IPS-18c (cell line): ENCODE data around the gene SLC2A1.
"Not testable (repeated sequence)": the region's sequence is repeated elsewhere in the genome, so short reads cannot be mapped to it uniquely, and the experiment has no call there.

Experiments used
- H3K4me3 ChIP-seq: 2 replicates; pipeline ENCODE4 v1.7.0; 2013; ENCODE audit warnings: low read depth, mild to moderate bottlenecking, low read length, moderate library complexity; ENCODE audit not compliant: insufficient read depth
- H3K9me3 ChIP-seq: one replicate; pipeline ENCODE4 v1.6.1; 2013; ENCODE audit warnings: mild to moderate bottlenecking, low read length, moderate library complexity; ENCODE audit not compliant: control insufficient read depth, insufficient read depth

Gene SLC2A1

DNA sequence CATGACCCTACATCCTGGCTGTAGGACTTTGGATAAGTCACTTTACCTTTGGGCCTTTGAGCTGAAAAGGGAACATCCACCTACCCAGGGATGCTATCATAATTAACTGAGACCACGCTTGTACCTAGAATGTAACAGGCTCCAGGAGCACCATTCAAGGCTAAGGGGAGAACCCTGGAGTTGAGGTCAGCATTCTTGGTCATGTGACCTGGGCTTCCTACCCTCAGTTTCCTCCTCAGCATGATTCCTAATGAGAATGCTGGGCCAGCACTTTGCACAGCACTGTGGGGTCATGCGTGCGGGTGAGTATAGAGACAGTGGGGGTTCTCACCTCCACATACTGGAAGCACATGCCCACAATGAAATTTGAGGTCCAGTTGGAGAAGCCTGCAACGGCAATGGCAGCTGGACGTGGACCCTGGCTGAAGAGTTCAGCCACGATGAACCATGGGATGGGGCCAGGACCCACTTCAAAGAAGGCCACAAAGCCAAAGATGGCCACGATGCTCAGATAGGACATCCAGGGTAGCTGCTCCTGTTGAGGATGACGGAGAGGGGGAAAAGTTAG lies 31.3 kb downstream of the SLC2A1 start:
- Histone ChIP-seq H3K9me3 (peaks cover 2% of the 10 kb centered on the region), H3K4me3 (no peak overlapping the region)

DNA sequence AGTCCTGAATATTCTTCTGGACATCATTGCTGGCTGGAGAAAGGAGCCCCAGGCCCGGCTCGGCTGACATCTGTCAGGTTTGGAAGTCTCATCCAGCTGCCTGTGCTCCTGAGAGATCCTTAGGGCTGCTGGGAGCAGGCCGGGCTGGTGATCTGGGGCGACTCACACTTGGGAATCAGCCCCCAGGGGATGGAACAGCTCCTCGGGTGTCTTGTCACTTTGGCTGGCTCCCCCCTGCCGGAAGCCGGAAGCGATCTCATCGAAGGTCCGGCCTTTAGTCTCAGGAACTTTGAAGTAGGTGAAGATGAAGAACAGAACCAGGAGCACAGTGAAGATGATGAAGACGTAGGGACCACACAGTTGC lies 31.8 kb downstream of the SLC2A1 start:
- H3K9me3 ChIP-seq, result peaks cover 2% of the 10 kb centered on the region
- no peak overlapping the region for H3K4me3 ChIP-seq

DNA sequence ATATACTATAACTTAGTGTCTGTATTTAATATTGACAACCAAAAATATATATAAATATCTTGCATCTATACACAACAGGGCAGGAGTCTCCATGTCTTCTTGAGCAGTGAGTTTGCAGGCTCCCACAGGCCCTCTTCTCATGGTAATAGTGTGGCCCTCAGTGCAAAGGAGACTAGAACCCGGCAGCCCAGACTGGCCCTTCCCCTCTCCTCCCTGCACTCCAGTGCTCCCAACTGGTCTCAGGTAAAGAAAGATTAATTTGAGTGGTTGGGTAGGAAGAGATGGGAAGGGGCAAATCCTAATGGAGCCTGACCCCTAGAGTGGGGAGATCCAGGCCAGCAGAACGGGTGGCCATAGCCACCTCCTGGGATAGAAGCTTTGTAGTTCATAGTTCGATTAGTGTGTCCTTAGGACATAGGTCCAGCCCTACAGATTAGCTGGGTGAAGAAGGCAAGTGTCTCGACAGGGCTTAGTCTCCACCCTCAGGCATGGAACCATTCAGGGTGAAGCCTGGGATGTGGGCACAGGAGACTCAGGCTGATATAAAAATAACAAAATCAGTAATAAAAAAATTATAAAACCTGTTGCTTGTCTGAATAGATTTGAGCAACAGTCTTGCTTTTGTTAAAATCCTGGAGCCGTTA lies 32.3 kb downstream of the SLC2A1 start:
- Histone ChIP-seq H3K4me3 (no peak overlapping the region), H3K9me3 (peaks cover 2% of the 10 kb centered on the region)

DNA sequence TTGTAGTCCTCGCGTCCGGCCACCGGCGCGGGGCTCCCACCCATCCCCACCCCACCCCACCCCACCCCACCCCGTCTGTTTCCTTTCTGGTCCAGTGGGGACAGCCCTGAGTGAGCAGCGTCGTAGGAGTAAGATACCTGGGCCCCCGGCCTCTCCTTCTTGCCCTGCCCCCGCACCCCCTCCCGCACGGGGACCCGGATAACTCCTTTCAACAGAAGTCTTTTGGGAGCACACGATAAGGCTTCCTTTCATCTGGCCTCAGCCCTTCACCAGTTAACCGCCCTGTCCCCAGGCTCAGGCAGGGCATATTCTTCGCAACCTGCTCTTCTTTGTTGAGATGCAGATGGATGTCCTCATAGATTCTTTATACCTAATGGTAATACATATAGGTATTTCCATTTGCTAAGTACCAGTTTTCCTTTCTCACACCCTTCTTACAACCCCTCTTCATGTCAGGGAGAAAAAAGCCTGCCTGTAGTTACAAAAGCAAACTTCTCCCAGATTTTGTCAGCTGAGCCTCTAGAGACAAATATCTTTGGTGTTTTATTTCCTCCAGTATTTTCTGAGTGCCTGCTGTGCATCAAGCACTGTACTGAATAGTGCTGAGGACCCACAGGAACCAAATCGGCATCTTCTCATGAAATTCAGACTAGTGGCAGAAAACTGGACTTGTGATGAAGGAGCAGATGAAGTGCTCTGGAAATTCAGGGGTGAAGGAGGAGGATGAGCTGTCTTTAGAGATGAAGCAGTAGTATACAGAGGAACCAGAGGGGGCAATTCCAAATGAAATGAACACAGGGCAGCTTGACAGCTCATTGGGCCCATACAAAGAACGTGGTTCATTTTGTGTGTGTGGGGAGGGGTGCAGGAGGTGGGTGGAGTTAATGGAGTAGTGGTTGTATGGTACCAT lies 33.6 kb downstream of the SLC2A1 start:
- peaks cover 2% of the 10 kb centered on the region for H3K9me3 ChIP-seq
- H3K4me3 ChIP-seq, result peak overlapping the region; percentile 72

DNA sequence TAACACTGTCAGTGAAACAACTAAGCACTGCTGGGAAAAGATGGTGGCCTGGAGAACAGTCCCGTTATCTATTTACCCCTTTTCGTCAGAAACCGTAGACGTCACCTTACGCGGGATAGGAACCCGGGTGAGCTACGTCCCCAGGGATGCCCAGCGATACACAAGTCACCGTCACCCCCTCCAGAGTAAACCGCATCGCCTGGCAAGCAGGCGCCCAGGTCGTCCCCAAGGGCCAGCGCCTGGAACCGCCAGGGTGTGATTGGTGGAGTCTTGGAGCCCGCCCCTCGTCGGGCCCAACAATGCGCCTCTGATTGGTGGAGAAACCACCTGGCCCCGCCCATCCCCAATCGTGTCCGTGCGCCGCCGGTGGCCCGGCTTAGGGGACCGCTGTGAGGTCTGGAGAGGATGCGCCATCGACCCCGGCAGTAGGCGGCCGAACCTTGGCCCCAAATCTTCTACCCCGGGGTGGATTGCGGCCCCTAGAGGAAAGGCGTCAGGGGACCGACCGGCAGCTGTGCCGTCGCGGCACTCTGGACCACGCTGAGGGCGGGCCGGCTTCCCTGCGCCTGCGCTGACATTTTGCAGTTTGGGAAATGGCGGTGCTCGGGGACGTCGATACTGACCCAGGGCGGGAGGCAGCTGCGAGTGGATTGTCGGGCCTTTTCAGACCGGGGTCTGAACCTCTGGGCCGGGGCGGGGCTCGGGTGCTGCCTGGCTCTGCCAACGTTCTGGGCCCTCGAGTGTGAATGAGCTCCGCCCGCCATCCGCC lies 34.4 kb downstream of the SLC2A1 start:
- Histone ChIP-seq H3K4me3 (peak overlapping the region; percentile 72), H3K9me3 (peaks cover 2% of the 10 kb centered on the region)

DNA sequence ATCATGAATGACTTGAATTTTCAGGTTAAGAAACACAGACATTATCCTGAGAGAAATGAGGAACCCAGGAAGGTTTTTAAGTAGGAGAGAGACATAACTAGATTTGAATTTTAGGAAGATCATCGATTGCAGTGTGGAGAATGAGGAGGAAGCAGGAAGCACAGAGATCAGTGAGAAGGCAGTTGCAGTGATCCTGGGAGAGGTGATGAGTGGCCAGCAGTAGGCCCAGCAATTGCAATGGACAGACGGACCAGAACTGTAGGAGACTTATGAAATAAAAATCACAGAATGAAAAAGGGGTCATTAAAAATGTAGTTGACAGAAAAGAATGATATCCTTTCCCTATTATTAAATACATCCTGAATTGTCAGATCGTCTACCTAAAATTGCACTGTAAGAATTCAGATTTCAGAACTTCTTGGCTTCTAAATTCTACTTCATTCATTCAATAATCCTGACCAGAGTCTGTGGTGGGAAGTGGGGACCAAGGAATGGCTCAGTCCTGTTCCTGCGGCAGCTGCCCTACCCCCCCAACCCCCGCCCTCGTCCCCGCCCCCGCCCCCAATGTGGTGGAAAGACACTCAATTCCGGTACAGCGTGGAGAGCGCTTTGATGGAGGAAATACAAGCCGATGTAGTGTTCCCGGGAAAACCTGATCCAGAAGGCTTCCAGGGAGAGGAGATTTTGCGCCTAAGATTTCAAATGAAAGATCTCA lies 35.1 kb downstream of the SLC2A1 start:
- Histone ChIP-seq H3K9me3 (peaks cover 2% of the 10 kb centered on the region), H3K4me3 (peak overlapping the region; percentile 72)

DNA sequence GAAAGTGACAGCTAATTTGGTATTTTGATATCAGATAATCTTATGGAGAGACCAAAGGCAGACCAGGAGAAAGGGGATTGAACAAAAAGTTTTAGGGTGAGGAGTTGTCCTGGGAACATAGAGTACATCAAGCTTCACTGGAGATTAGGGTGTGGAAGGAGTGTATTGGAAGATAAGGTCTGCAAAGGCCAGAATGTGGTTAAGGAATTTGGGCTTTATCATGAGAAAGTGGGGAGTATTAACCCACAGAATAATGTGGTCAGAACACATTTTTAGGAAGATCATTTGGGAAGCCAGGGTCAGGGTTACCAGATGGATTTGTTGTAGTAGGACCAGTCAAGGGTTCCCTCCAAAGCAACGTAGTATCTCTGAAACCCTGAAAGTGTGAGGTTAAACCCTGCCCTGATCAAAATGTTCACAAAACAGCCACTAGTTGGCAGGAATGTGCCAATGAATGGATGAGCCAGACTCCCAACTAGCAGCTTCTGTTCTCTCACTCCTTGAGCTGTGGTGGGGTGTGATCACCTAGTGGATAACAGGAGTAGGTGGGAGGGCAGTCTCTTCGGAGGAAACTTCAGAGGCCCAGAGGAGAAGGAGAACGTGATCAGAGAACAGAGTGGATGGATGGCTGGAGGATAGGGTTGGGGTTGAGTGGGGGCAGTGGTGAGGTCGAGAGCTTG lies 35.8 kb downstream of the SLC2A1 start:
- Histone ChIP-seq H3K9me3 (peaks cover 2% of the 10 kb centered on the region), H3K4me3 (no peak overlapping the region)

DNA sequence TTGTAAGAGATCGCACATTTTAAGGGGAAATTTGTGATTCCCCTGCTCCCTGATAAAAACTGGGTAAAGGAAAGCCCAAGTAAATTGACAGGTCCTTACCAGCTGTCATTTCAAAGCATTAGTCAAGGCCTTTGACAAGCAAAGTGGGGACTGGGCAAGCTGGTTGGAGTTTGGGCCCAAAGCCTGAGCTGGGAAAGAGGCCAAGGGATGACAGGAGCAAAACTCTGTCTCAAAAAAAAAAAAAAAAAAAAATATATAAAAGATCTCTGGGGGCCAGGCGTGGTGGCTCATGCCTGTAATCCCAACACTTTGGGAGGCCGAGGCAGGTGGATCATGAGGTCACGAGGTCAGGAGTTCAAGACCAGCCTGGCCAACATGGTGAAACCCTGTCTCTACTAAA lies 36.9 kb downstream of the SLC2A1 start:
- peaks cover 3% of the 10 kb centered on the region for H3K9me3 ChIP-seq
- H3K4me3 ChIP-seq, result no peak overlapping the region

DNA sequence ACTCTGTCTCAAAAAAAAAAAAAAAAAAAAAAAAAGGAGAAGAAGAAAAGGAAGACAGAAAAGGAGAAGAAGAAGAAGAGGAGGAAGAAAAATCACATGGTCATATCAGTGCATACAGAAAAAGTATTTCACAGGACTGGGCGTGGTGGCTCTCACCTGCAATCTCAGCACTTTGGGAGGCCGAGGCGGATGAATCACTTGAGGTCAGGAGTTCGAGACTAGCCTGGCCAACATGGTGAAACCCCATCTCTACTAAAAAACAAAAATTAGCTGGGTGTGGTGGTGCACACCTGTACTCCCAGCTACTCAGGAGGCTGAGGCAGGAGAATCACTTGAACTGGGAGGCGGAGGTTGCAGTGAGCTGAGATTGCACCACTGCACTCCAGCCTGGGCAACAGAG lies 39.0 kb downstream of the SLC2A1 start:
- H3K9me3 ChIP-seq, H3K4me3 ChIP-seq: not testable (repeated sequence)

DNA sequence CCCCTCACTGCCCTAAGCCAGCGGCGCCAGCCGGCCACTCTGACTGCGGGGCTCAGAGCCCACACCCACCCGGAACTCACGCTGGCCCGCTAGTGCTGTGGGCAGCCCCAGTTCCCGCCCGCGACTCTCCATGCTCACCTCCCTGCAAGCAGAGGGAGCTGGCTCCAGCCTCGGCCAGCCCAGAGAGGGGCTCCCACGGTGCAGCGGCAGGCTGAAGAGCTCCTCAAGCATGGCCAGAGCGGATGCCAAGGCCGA lies 41.5 kb downstream of the SLC2A1 start:
- H3K4me3 ChIP-seq, result no peak overlapping the region
- peaks cover 3% of the 10 kb centered on the region for H3K9me3 ChIP-seq

DNA sequence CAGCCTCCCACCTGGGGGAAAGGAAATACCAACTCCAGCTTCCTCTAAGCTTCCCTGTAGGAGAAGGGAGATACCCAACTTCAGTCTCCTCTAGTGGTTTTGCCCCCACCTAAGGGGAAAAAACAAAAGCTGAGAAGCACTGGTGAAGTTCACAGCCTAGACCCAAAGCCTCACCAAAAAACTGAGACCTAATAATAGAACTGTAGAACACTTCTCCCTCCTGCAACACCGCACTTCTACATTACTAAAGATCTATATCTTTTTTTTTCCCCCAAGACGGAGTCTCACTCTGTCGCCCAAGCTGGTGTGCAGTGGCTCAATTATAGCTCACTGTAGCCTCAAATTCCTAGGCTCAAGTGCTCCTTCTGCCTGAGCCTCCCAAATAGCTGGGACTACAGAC lies 43.2 kb downstream of the SLC2A1 start:
- H3K4me3 ChIP-seq, result no peak overlapping the region
- peaks cover 3% of the 10 kb centered on the region for H3K9me3 ChIP-seq

DNA sequence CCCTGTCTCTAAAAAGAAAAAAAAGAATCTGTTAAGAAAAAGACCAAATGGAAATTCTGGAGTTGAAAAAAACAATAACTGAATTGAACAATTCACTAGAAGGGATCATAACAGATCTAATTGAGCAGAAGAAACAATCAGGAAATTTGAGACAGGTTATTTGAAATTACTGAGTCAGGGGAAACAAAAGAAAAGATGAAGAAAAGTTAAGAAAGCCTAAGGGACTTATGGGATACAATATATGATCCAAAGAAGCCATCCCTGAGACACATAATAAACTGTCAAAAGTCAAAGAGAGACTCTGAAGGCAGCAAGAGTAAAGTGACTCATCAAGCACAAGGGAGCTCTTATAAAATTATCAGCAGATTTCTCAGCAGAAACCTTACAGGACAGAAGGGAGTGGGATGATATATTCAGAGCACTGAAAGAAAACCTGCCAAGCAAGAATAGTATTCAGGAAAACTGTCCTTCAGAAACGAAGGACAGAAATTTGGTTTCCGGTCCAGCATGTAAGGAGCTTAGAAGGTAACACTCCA lies 44.5 kb downstream of the SLC2A1 start:
- Histone ChIP-seq H3K9me3 (peaks cover 3% of the 10 kb centered on the region), H3K4me3 (no peak overlapping the region)

DNA sequence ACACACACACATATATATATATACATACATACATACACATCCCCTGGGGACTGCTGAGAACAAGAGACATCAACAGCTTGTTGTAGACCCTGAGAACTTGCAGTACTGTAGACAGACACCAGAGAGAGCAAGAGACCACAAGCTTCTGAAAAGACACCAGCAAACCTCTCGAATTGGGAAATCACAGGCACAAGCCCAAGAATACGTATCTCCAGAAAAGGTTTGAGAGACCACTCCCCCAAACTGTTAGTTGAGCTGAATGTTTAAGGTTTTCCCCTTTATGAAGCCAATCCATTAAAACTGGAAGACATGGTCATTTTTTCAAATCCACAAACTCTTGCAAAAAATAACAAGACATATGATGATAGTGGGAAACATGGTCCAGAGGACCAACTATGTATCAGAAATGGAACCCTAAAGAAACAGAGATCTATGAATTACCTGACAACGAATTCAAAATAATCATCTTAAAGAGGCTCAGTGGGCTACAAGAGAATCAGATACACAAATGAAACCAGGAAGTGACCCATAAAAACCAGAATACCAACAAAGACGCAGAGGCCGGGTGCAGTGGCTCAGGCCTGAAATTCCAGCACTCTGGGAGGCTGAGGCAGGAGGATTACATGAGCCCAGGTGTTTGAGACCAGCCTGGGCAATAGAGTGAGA lies 45.1 kb downstream of the SLC2A1 start:
- Histone ChIP-seq H3K4me3 (no peak overlapping the region), H3K9me3 (peaks cover 3% of the 10 kb centered on the region)

DNA sequence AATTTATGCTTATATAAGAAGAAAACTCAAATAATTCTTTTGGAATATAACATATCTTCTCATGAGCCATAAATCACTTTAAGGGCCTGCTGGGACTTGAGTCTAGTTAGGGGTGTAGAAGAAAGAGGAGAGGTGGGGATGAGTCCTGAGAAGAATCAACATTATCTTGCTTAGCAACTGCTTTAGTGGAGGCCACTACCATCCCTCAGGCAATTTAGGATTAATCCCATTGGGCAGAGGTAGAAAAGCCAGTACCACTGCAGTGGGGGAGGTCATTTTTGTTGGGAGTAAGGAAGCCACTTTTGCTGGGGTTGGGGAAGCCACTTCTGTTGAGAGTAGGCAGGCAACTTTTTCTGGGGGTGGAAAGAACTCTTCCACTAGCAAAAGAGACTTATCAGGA lies 47.7 kb downstream of the SLC2A1 start:
- Histone ChIP-seq H3K9me3 (no peaks in the 10 kb centered on the region), H3K4me3 (no peak overlapping the region)

DNA sequence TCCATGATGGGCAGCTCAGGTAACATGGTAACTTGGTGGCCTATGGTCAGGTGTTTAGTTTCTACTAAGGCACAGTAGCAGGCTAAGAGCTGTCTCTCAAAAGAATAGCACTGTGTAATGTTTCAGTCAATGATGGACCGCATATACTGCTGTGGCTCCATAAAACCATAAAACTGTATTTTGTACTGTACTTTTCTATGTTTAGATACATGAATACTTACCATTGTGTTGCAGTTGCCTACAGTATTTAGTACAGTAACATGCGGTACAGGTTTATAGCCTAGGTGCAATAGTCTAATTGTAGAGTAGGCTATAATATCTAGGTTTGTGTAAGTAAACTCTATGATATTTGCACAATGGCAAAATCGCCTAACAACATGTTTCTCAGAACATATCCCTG lies 50.6 kb downstream of the SLC2A1 start:
- H3K4me3 ChIP-seq, result no peak overlapping the region
- H3K9me3 ChIP-seq, result no peaks in the 10 kb centered on the region

DNA sequence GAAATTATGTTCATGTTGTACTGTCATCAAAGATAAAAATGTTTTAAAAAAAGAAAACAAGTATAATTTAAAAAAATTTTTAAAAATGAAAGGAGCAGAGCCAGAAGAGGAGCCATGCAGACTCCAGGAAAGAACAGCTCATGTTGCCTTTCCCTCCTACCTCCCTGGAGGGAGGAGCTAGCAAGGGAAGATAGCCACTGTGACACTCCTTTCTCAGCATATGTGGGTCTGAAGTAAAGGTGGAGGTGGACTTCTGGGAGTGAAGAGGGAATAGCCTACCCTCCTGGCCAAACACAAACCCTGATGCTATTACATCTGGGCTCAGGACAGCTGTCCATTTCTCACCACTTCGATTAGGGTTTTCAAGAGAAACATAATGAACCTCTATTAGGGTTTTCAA lies 54.2 kb downstream of the SLC2A1 start:
- no peak overlapping the region for H3K4me3 ChIP-seq
- no peaks in the 10 kb centered on the region for H3K9me3 ChIP-seq
